Measurements from ENCODE around the gene SNX30.
A peak's percentile ranks its signal among the peaks of the same experiment; 100 is the strongest.

The SNX30 gene, protein sequence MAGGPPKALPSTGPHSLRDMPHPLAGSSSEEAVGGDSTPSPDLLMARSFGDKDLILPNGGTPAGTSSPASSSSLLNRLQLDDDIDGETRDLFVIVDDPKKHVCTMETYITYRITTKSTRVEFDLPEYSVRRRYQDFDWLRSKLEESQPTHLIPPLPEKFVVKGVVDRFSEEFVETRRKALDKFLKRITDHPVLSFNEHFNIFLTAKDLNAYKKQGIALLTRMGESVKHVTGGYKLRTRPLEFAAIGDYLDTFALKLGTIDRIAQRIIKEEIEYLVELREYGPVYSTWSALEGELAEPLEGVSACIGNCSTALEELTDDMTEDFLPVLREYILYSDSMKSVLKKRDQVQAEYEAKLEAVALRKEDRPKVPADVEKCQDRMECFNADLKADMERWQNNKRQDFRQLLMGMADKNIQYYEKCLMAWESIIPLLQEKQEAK

DNA sequence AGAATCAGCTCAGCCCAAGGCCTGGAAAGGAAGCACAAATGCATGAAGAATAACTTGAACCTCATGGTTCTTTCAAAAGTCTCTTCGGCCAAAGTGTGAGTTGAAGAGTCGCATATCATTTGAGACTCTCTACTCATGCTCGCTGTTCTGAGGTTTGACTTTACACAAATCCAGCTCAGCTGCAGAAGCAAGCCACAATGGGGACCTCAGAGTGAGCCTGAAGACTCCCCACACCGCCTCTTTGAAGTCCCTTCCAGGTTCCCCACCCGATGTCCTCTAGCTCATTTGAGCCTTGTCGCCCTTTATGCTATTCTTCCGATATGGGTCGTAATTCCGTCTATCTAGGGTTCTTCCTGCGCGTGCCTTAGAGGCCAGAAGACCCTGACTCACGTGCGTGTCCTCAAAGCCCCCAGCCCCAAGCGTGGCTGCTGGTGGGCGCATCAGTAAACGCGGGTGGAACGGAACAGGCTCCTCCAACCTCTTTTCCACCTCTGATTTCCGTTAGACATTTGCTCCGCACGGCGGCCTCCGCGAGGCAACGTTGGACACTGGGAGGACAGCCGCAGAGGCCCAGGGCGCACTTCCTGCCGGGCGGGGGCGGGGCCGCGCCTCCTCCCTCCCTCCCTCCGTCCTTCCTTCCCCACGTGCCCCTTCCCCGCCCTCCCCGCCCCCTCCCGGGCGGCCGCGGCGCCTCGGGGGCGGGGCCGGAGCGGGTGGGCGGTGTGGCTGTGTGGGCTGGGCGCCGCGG lies at the start of gene SNX30:
Gene SNX30, plus strand, starts transcription at position 745 of the 748 bp plus-strand sequence. CDS start 242 bp downstream, outside the sequence.
- no peak within 1 kb of the TSS for H3K27ac ChIP-seq
- TF ChIP-seq ZFX (IDR thresholded peaks at IDR 0.05; ENCODE audit: borderline replicate concordance) (no peak), CTCF (IDR thresholded peaks at IDR 0.05) (peak; percentile 14)

- no peak overlapping the region for H3K27ac ChIP-seq
- TF ChIP-seq ZFX (IDR thresholded peaks at IDR 0.05; ENCODE audit: borderline replicate concordance), result no peak
- TF ChIP-seq CTCF (IDR thresholded peaks at IDR 0.05), result no peak
Observed at GRCh38 chr9:112703304-112703703, 47.3 kb upstream of the SNX30 start.

GRCh38 chr9:112705768-112706427 lies 44.7 kb upstream of the SNX30 start:
- TF ChIP-seq ZFX (IDR thresholded peaks at IDR 0.05; ENCODE audit: borderline replicate concordance) (no peak), CTCF (IDR thresholded peaks at IDR 0.05) (peak; percentile 22)

DNA sequence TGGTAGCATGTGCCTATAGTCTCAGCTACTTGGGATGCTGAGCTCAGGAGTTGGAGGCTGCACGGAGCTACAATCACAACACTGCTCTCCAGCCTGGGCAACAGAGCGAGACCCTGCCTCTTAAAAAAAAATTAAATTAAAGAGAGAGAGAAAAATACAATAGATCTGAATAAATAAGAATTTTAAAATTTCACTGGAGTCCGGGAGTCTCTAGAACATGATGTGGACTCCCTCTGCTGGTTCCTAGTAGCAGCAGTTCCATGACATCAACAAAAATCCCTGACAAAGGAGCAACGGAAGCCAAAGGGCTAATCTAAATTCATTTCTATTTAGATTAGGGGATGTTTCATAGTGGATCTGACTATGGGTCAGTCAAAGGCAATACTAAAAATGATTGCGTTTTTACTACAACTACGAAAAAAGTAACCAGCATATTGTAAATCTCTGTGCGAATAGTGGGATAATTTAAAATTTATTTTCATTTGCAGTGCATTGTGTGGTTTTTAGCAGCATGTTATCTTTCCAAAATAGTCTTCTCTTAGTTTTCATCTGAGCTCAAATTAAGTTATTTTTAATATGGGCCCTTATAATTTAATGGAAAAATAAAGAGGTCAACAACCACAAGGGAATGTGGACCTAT lies 39.4 kb upstream of the SNX30 start:
- no peak overlapping the region for H3K27ac ChIP-seq
- TF ChIP-seq ZFX (IDR thresholded peaks at IDR 0.05; ENCODE audit: borderline replicate concordance) (no peak), CTCF (IDR thresholded peaks at IDR 0.05) (peak; percentile 54)

More at GRCh38 chr9:112705768-112706427, 44.7 kb upstream of the SNX30 start:
- no peak overlapping the region for H3K27ac ChIP-seq

DNA sequence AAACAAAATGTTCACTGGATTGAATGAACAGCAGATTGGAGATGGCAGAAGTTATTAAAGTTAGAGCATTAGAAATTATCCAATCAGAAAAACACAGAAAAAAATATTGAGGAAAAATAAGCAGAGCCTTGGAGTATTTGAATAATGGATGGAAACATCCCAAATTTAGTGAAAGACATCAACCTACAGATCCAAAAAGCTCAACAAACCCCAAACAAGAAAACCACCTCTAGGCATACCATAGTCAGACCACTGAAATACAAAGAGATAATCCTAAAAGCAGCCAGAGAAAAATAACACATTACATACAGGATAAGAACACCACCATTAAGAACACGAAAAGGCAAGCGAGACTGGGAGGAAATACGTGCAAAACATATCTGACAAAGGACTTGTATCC lies 37.9 kb upstream of the SNX30 start:
- no peak overlapping the region for H3K27ac ChIP-seq
- TF ChIP-seq CTCF (IDR thresholded peaks at IDR 0.05), result no peak
- no peak for TF ChIP-seq ZFX (IDR thresholded peaks at IDR 0.05; ENCODE audit: borderline replicate concordance)

DNA sequence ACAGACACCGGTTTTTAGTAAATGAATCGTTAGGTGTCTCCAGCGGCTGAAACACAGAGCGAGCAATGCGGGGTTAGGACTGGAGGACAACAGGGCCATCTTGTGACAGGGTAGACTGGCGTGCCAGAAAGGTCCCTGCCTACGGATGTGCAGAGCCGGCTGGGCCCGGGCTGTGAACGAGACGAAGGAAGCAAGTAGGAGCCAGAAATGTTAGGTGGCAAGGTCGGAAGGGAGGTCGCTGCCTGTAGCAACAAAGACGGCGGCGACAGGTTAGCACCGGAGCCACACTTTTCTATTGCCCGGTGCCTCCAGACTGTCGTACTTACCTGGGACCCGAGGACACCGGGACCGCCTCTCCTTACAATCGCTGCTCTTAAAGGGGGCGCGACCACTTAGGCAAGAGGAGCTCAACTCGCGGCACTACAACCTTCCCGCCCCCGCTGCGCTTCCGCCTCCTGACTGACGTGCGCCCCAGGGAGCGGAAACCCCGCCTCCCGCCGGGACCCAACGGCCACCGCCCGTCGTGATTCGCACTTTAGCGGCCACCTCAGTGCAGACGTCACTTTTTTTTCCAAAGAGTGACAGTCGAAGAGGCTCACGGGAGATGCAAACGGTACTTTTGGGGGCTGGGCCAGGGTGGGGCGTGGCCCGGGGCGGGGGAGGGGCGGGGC lies 32.8 kb upstream of the SNX30 start, which contains the start of gene INIP:
Gene INIP, minus strand, starts transcription at position 457 of the 671 bp plus-strand sequence. CDS start 1,632 bp downstream, outside the sequence.
- TF ChIP-seq ZFX (IDR thresholded peaks at IDR 0.05; ENCODE audit: borderline replicate concordance), result no peak
- TF ChIP-seq CTCF (IDR thresholded peaks at IDR 0.05), result peak; percentile 23; the same call in 1 of the 2 replicates
- H3K27ac ChIP-seq, result peak within 1 kb of the TSS; percentile 92
